ENCODE data around the gene SPG7. TPM values are rescaled to one million over a fixed set of nuclear protein-coding genes. Genes with fewer than 3 reads are reported as not detected.

Gene SPG7
- total and polyA plus RNA-seq, 9 of the 15 experiments (the other 6 are each of a cell fraction or from before 2014, with no cell fraction given): 5.8 to 89.1 (median 49.4) TPM

DNA sequence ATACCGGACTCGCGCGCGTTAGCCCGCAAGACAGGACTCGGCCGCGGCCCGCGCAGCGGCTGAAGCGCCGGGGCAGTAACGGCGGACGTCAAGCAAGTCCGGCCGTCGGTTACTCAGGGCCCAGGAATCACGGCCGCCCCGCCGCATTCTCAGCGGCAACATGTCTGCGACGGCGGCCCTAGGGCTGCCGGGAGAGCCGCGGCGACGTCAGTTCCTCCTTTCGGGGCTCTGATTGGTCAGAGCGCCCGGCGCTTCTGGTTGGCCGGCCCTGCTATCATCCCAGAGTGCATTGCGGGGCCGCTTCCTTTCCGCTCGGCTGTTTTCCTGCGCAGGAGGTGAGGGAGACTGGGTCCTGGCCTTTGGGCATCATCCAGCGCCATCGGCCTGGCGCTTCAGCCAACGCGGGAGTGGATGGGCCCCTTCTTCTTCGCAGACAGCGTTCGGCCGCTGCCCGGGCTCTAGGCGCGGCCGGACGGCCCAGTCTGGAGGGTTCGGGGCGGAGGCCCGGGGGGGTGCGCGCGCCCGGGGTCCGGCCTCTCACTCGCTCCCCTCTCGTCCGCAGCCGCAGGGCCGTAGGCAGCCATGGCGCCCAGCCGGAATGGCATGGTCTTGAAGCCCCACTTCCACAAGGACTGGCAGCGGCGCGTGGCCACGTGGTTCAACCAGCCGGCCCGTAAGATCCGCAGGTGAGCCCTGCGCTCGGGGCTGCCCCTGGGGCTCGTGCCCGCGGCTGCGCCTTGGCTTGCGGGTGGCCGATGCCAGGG, 52.4 kb downstream of the SPG7 start, which contains the start of gene RPL13 (continued):
- TF ChIP-seq, protein P1, sequence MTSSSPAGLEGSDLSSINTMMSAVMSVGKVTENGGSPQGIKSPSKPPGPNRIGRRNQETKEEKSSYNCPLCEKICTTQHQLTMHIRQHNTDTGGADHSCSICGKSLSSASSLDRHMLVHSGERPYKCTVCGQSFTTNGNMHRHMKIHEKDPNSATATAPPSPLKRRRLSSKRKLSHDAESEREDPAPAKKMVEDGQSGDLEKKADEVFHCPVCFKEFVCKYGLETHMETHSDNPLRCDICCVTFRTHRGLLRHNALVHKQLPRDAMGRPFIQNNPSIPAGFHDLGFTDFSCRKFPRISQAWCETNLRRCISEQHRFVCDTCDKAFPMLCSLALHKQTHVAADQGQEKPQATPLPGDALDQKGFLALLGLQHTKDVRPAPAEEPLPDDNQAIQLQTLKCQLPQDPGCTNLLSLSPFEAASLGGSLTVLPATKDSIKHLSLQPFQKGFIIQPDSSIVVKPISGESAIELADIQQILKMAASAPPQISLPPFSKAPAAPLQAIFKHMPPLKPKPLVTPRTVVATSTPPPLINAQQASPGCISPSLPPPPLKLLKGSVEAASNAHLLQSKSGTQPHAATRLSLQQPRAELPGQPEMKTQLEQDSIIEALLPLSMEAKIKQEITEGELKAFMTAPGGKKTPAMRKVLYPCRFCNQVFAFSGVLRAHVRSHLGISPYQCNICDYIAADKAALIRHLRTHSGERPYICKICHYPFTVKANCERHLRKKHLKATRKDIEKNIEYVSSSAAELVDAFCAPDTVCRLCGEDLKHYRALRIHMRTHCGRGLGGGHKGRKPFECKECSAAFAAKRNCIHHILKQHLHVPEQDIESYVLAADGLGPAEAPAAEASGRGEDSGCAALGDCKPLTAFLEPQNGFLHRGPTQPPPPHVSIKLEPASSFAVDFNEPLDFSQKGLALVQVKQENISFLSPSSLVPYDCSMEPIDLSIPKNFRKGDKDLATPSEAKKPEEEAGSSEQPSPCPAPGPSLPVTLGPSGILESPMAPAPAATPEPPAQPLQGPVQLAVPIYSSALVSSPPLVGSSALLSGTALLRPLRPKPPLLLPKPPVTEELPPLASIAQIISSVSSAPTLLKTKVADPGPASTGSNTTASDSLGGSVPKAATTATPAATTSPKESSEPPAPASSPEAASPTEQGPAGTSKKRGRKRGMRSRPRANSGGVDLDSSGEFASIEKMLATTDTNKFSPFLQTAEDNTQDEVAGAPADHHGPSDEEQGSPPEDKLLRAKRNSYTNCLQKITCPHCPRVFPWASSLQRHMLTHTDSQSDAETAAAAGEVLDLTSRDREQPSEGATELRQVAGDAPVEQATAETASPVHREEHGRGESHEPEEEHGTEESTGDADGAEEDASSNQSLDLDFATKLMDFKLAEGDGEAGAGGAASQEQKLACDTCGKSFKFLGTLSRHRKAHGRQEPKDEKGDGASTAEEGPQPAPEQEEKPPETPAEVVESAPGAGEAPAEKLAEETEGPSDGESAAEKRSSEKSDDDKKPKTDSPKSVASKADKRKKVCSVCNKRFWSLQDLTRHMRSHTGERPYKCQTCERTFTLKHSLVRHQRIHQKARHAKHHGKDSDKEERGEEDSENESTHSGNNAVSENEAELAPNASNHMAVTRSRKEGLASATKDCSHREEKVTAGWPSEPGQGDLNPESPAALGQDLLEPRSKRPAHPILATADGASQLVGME (CRISPR knock-in tag; IDR thresholded peaks at IDR 0.05): no peak
- TF ChIP-seq, protein P2, sequence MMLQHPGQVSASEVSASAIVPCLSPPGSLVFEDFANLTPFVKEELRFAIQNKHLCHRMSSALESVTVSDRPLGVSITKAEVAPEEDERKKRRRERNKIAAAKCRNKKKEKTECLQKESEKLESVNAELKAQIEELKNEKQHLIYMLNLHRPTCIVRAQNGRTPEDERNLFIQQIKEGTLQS (IDR thresholded peaks at IDR 0.05): no peak
- TF ChIP-seq, protein P2 (CRISPR knock-in tag; conservative IDR thresholded peaks at IDR 0.05): peak; percentile 73
- TF ChIP-seq FOXP1 (CRISPR knock-in tag; IDR thresholded peaks at IDR 0.05): peak; percentile 92
- TF ChIP-seq HNRNPH1 (optimal IDR thresholded peaks at IDR 0.05; ENCODE audit: low read depth, low read length): no peak
- TF ChIP-seq ZNF583 (CRISPR knock-in tag; IDR thresholded peaks at IDR 0.05): no peak
- TF ChIP-seq XRCC4 (IDR thresholded peaks at IDR 0.05; ENCODE audit: extremely low read depth, insufficient read depth, insufficient read length): no peak
- peak; percentile 99 for TF ChIP-seq SUPT5H (IDR thresholded peaks at IDR 0.05)
- TF ChIP-seq LARP7 (IDR thresholded peaks at IDR 0.05): no peak
- no peak; the same call in 1 of the 2 replicates for TF ChIP-seq TCF3 (CRISPR knock-in tag; IDR thresholded peaks at IDR 0.05)
- TF ChIP-seq CCAR2 (IDR thresholded peaks at IDR 0.05; ENCODE audit: low read depth, low read length): no peak
- no peak for TF ChIP-seq FOXA1 (IDR thresholded peaks at IDR 0.05; ENCODE audit: borderline replicate concordance)
- TF ChIP-seq RFX7 (CRISPR knock-in tag; IDR thresholded peaks at IDR 0.05): no peak
- TF ChIP-seq TBP (optimal IDR thresholded peaks at IDR 0.05; ENCODE audit: low read depth, low read length): no peak
- no peak for TF ChIP-seq CREBBP (IDR thresholded peaks at IDR 0.05; ENCODE audit: low read depth, low read length)
- no peak for TF ChIP-seq PCBP2 (IDR thresholded peaks at IDR 0.05; ENCODE audit: low read depth, low read length, poor library complexity, severe bottlenecking)
- peak; percentile 93 for TF ChIP-seq RBM22 (IDR thresholded peaks at IDR 0.05; ENCODE audit: low read depth, low read length, poor library complexity, severe bottlenecking)
- TF ChIP-seq SIRT6 (IDR thresholded peaks at IDR 0.05; ENCODE audit: low read depth, low read length): no peak
- TF ChIP-seq, protein P3, sequence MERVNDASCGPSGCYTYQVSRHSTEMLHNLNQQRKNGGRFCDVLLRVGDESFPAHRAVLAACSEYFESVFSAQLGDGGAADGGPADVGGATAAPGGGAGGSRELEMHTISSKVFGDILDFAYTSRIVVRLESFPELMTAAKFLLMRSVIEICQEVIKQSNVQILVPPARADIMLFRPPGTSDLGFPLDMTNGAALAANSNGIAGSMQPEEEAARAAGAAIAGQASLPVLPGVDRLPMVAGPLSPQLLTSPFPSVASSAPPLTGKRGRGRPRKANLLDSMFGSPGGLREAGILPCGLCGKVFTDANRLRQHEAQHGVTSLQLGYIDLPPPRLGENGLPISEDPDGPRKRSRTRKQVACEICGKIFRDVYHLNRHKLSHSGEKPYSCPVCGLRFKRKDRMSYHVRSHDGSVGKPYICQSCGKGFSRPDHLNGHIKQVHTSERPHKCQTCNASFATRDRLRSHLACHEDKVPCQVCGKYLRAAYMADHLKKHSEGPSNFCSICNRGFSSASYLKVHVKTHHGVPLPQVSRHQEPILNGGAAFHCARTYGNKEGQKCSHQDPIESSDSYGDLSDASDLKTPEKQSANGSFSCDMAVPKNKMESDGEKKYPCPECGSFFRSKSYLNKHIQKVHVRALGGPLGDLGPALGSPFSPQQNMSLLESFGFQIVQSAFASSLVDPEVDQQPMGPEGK (CRISPR knock-in tag; IDR thresholded peaks at IDR 0.05; ENCODE audit: borderline replicate concordance): no peak
- peak; percentile 99 for TF ChIP-seq TAF9B (IDR thresholded peaks at IDR 0.05; ENCODE audit: partially characterized antibody)
- TF ChIP-seq ZSCAN29 (IDR thresholded peaks at IDR 0.05): peak; percentile 67; the same call in 1 of the 2 replicates
- TF ChIP-seq SMARCE1 (IDR thresholded peaks at IDR 0.05): 0 out of 2 replicates have a peak, but pooled peaks have one; percentile 10
